ENCODE measurements around the gene TCF7. TPM values are rescaled to one million over a fixed set of nuclear protein-coding genes. Genes with fewer than 3 reads are reported as not detected.

Gene TCF7
- total RNA-seq, 1 experiment from 2014 or later: 13.0 TPM

GRCh38 chr5:134138416-134139376 lies 24.2 kb downstream of the TCF7 start:
- peak overlapping the region; percentile 49 for H3K4me2 ChIP-seq
- 0 out of 2 replicates have a peak, but pooled peaks cover 4% of the 10 kb centered on the region for H3K36me3 ChIP-seq (ENCODE audit: low read depth)
- CTCF ChIA-PET: interaction anchor here (0.5 to 0.9 kb wide), 3 partner anchors 99 to 650 kb away, joined by 3 to 6 read pairs (median 3); no protein-coding TSS in a partner anchor

GRCh38 chr5:134139377-134139851 lies 24.9 kb downstream of the TCF7 start:
- Histone ChIP-seq H3K27me3 (ENCODE audit: insufficient read depth, low read depth) (no peaks in the 10 kb centered on the region), H3K9me3 (ENCODE audit: insufficient read depth, low read depth) (no peaks in the 10 kb centered on the region), H3K36me3 (ENCODE audit: low read depth) (0 out of 2 replicates have a peak, but pooled peaks cover 4% of the 10 kb centered on the region), H2AFZ (no peak overlapping the region), H3K4me3 (no peak overlapping the region), H3K9me2 (ENCODE audit: insufficient read depth) (no peaks in the 10 kb centered on the region), H3K4me2 (no peak overlapping the region), H3F3A (ENCODE audit: insufficient read depth, low read depth) (peaks cover 35% of the 10 kb centered on the region), H3K79me2 (ENCODE audit: low read depth) (peaks cover 10% of the 10 kb centered on the region; the same call in 1 of the 2 replicates), H3K4me1 (replicated peaks; ENCODE audit: insufficient read depth) (peaks cover 19% of the 10 kb centered on the region), H3K27ac (no peak overlapping the region), H4K20me1 (ENCODE audit: insufficient read depth) (peaks cover 20% of the 10 kb centered on the region)
- no peak for DNase-seq
- TF ChIP-seq CTCF (conservative IDR thresholded peaks at IDR 0.05) (no peak), EZH2 (IDR thresholded peaks at IDR 0.05; ENCODE audit: low read depth) (no peak)
- POLR2A ChIA-PET (ENCODE audit: unreplicated experiment): no interaction called here
- no TSS peak for BruUV-seq (replicated peaks)
- CTCF ChIA-PET: interaction anchor here (0.5 to 1.9 kb wide), 4 partner anchors 100 to 650 kb away, joined by 3 to 10 read pairs (median 3); no protein-coding TSS in a partner anchor
- intact Hi-C loops (cut with micrococcal nuclease; ENCODE audit: unreplicated experiment): no loop called here

More at GRCh38 chr5:134138416-134139376, 24.2 kb downstream of the TCF7 start:
- Histone ChIP-seq H3K79me2 (ENCODE audit: low read depth) (peaks cover 10% of the 10 kb centered on the region; the same call in 1 of the 2 replicates), H3K27me3 (ENCODE audit: insufficient read depth, low read depth) (no peaks in the 10 kb centered on the region), H2AFZ (no peak overlapping the region), H3K27ac (peak overlapping the region; percentile 54), H4K20me1 (ENCODE audit: insufficient read depth) (peaks cover 15% of the 10 kb centered on the region), H3K4me3 (no peak overlapping the region), H3F3A (ENCODE audit: insufficient read depth, low read depth) (peaks cover 30% of the 10 kb centered on the region), H3K9me2 (ENCODE audit: insufficient read depth) (no peaks in the 10 kb centered on the region), H3K9me3 (ENCODE audit: insufficient read depth, low read depth) (no peaks in the 10 kb centered on the region), H3K4me1 (replicated peaks; ENCODE audit: insufficient read depth) (peaks cover 15% of the 10 kb centered on the region)
- POLR2A ChIA-PET (ENCODE audit: unreplicated experiment): no interaction called here
- TF ChIP-seq EZH2 (IDR thresholded peaks at IDR 0.05; ENCODE audit: low read depth) (no peak), CTCF (conservative IDR thresholded peaks at IDR 0.05) (no peak)
- intact Hi-C loops (cut with micrococcal nuclease; ENCODE audit: unreplicated experiment): no loop called here
- BruUV-seq (replicated peaks): no TSS peak
- DNase-seq: peak in 1 of 2 experiments; percentile 64

DNA sequence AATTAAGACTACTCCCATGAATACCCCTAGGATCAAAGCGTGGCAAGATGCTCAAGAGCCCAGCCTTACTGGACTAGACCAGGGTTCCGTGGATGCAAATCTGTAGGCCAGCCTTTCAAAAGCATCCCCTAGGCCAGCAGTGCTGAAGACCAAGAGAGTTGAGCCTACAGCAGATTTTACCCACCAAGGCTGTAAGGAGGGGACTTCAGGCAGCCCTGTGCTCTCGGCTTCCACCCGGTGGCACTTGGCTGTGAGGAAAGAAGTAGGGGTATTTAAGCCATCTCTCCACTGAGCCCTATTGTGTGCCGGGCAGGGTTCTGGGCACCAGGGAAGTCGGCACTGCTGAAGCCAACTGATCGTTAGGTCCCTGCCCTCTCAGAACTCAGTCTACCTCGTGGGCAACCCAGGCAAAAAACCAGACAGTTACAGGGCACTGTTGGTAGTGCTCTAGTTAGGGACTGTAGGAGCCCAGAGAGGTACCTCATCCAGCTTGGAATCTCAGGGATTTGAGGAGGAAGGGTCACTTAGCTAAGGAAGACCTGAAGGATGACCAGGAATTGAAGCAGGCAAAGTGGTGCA lies 25.5 kb downstream of the TCF7 start:
- H3K79me2 ChIP-seq (ENCODE audit: low read depth): peaks cover 10% of the 10 kb centered on the region; the same call in 1 of the 2 replicates
- BruUV-seq (replicated peaks): no TSS peak
- H3K9me2 ChIP-seq (ENCODE audit: insufficient read depth): no peaks in the 10 kb centered on the region
- H3K27me3 ChIP-seq (ENCODE audit: insufficient read depth, low read depth): no peaks in the 10 kb centered on the region
- POLR2A ChIA-PET (ENCODE audit: unreplicated experiment): no interaction called here
- H3K4me3 ChIP-seq: no peak overlapping the region
- intact Hi-C loops (cut with micrococcal nuclease; ENCODE audit: unreplicated experiment): loop anchor here (1.0 to 5.0 kb wide), 3 partner anchors 37 to 1028 kb away; no protein-coding TSS in a partner anchor
- H3K27ac ChIP-seq: no peak overlapping the region
- no peak overlapping the region for H2AFZ ChIP-seq
- peaks cover 23% of the 10 kb centered on the region for H4K20me1 ChIP-seq (ENCODE audit: insufficient read depth)
- H3F3A ChIP-seq (ENCODE audit: insufficient read depth, low read depth): peaks cover 33% of the 10 kb centered on the region
- no peak overlapping the region for H3K4me2 ChIP-seq
- no peak for DNase-seq
- H3K9me3 ChIP-seq (ENCODE audit: insufficient read depth, low read depth): no peaks in the 10 kb centered on the region
- peaks cover 21% of the 10 kb centered on the region for H3K4me1 ChIP-seq (replicated peaks; ENCODE audit: insufficient read depth)
- 0 out of 2 replicates have a peak, but pooled peaks cover 7% of the 10 kb centered on the region for H3K36me3 ChIP-seq (ENCODE audit: low read depth)
- TF ChIP-seq EZH2 (IDR thresholded peaks at IDR 0.05; ENCODE audit: low read depth) (no peak), CTCF (conservative IDR thresholded peaks at IDR 0.05) (no peak)
- CTCF ChIA-PET: interaction anchor here (0.6 to 1.9 kb wide), 7 partner anchors 12 to 106 kb away, joined by 3 to 16 read pairs (median 5); no protein-coding TSS in a partner anchor

Data from PC-9 (cell line).